ENCODE measurements around the gene EIF4ENIF1. TPM values are rescaled to one million over a fixed set of nuclear protein-coding genes. Genes with fewer than 3 reads are reported as not detected.

Gene EIF4ENIF1
- total RNA-seq, 2 experiments from 2014 or later: 9.4 to 10.6 TPM

DNA sequence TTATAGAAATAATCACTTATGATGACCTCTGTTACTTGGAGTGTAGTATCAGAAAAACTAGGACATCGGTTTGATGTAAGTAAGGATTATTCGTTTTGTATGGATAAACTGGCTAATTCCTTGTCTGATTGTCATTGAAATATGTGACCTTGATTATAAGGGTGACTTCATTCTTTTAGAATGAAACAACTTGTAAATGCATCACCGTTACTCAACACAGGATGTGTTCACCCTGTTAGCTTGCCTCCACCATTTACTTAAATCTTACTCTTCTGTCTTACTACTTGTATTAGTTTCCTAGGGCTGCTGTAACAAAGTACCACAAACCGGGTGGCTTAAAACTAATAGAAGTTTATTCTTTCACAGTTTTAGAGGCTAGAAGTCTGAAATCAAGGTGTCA lies 14.6 kb upstream of the EIF4ENIF1 start:
- TF ChIP-seq, protein P1, sequence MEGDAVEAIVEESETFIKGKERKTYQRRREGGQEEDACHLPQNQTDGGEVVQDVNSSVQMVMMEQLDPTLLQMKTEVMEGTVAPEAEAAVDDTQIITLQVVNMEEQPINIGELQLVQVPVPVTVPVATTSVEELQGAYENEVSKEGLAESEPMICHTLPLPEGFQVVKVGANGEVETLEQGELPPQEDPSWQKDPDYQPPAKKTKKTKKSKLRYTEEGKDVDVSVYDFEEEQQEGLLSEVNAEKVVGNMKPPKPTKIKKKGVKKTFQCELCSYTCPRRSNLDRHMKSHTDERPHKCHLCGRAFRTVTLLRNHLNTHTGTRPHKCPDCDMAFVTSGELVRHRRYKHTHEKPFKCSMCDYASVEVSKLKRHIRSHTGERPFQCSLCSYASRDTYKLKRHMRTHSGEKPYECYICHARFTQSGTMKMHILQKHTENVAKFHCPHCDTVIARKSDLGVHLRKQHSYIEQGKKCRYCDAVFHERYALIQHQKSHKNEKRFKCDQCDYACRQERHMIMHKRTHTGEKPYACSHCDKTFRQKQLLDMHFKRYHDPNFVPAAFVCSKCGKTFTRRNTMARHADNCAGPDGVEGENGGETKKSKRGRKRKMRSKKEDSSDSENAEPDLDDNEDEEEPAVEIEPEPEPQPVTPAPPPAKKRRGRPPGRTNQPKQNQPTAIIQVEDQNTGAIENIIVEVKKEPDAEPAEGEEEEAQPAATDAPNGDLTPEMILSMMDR (IDR thresholded peaks at IDR 0.05): no peak
- Histone ChIP-seq H3K27me3 (ENCODE audit: control insufficient read depth in 1 of 2, insufficient read depth in 2 of 2, low read length in 2 of 2) (no peaks in the 10 kb centered on the region), H3K36me3 (ENCODE audit: insufficient read depth, low read length) (peaks cover 34% of the 10 kb centered on the region), H3K4me1 (ENCODE audit: insufficient read depth, low read length) (peaks cover 43% of the 10 kb centered on the region), H3K4me3 (ENCODE audit: low read length) (no peak overlapping the region), H3K9me3 (ENCODE audit: control insufficient read depth in 1 of 2, insufficient read depth in 1 of 2, low read length in 2 of 2) (peaks cover 0 to 3% of the 10 kb centered on the region in 2 experiments), H3K27ac (ENCODE audit: low read depth in 1 of 2, low read length in 2 of 2) (no peak overlapping the region)
- DNase-seq (no peak), ATAC-seq (ENCODE audit: poor library complexity) (no peak)
- H3K9me3 Mint-ChIP-seq: no peaks in the 10 kb centered on the region
- peaks cover 70% of the 10 kb centered on the region for H3K4me1 Mint-ChIP-seq (ENCODE audit: low read depth)
- H3K27me3 Mint-ChIP-seq: no peaks in the 10 kb centered on the region
- H3K4me3 Mint-ChIP-seq: no peak overlapping the region
- ChIA-PET POLR2A (interaction anchor here (1.1 kb wide), 1 partner anchor 26 kb away, joined by 3 read pairs; no protein-coding TSS in a partner anchor), CTCF (interaction anchor here (0.6 kb wide), 1 partner anchor 30 kb away, joined by 5 read pairs; no protein-coding TSS in a partner anchor)
- peaks cover 74% of the 10 kb centered on the region for H3K36me3 Mint-ChIP-seq (ENCODE audit: low read depth)
- intact Hi-C loops (cut with DNase I, micrococcal nuclease): no loop called here
- no peak overlapping the region for H3K27ac Mint-ChIP-seq

DNA sequence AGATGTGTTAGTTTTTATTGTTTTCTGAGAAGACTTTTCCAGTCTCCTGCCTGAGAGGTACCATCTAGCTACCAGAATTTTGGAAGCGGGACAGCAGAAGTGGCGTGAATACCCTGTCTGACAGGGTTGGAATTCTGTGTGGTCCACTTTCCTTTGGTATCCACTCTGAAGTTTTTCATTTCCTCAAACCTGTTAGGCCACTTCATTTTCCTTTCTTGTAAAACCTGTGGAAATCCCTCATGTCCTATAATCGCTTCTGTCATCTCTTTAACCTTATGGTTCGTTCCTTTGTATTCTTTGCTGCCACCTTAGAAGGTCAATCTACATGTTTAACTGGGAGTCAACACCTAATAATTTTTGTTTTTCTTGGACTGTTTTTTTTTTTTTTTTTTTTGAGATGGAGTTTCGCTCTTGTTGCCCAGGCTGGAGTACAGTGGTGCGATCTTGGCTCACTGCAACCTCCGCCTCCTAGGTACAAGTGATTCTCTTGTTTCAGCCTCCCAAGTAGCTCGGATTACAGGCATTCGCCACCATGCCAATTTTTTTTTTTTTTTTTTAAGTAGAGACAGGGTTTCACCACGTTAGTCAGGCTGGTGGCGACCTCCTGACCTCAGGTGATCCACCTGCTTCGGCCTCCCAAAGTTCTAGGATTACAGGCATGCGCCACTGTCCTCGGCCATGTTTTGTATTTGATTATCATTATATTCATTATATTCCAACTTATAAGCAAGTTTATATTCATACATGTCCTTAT lies 13.7 kb upstream of the EIF4ENIF1 start:
- Histone ChIP-seq H3K27me3 (ENCODE audit: control insufficient read depth in 1 of 2, insufficient read depth in 2 of 2, low read length in 2 of 2) (no peaks in the 10 kb centered on the region), H3K36me3 (ENCODE audit: insufficient read depth, low read length) (peaks cover 29% of the 10 kb centered on the region), H3K27ac (ENCODE audit: low read depth in 1 of 2, low read length in 2 of 2) (no peak overlapping the region), H3K4me3 (ENCODE audit: low read length) (no peak overlapping the region), H3K4me1 (ENCODE audit: insufficient read depth, low read length) (peaks cover 52% of the 10 kb centered on the region), H3K9me3 (ENCODE audit: control insufficient read depth in 1 of 2, insufficient read depth in 1 of 2, low read length in 2 of 2) (peaks cover 0 to 3% of the 10 kb centered on the region in 2 experiments)
- no peaks in the 10 kb centered on the region for H3K9me3 Mint-ChIP-seq
- intact Hi-C loops (cut with DNase I, micrococcal nuclease): no loop called here
- no peak for DNase-seq
- H3K27ac Mint-ChIP-seq: no peak overlapping the region
- H3K27me3 Mint-ChIP-seq: no peaks in the 10 kb centered on the region
- peaks cover 70% of the 10 kb centered on the region for H3K4me1 Mint-ChIP-seq (ENCODE audit: low read depth)
- ATAC-seq (ENCODE audit: poor library complexity): no peak
- H3K4me3 Mint-ChIP-seq: no peak overlapping the region
- POLR2A ChIA-PET: no interaction called here
- CTCF ChIA-PET: interaction anchor here (0.7 kb wide), 1 partner anchor 66 kb away, joined by 4 read pairs; no protein-coding TSS in a partner anchor
- TF ChIP-seq, protein P1 (IDR thresholded peaks at IDR 0.05): no peak
- H3K36me3 Mint-ChIP-seq (ENCODE audit: low read depth): peaks cover 74% of the 10 kb centered on the region

DNA sequence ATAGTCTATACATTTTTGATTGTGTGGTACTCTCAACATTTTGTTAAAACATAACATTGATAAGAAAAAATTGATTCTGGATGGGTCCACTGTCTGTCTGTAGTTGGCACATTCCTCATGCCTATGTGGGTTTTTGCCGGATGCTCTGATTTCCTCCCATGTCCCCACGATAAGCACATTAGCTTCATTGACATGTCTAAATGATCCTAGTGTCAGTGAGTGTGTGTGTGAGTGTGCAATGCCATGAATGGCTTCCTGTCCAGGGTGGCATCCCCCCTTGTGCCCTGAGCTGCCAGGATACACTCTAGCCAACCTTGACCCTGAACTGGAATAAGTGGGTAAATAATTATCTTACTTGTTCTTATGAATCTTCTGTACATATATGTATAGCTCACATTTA lies 12.1 kb upstream of the EIF4ENIF1 start:
- POLR2A ChIA-PET: interaction anchor here (1.3 kb wide), 1 partner anchor 11 kb away, joined by 4 read pairs; no protein-coding TSS in a partner anchor
- peaks cover 25% of the 10 kb centered on the region for H3K36me3 ChIP-seq (ENCODE audit: insufficient read depth, low read length)
- H3K9me3 ChIP-seq (ENCODE audit: control insufficient read depth in 1 of 2, insufficient read depth in 1 of 2, low read length in 2 of 2): no peaks in the 10 kb centered on the region
- ATAC-seq (ENCODE audit: poor library complexity) (no peak), DNase-seq (no peak)
- H3K4me1 ChIP-seq (ENCODE audit: insufficient read depth, low read length): peaks cover 63% of the 10 kb centered on the region
- Mint-ChIP-seq H3K4me1 (ENCODE audit: low read depth) (peaks cover 69% of the 10 kb centered on the region), H3K9me3 (no peaks in the 10 kb centered on the region), H3K36me3 (ENCODE audit: low read depth) (peaks cover 70% of the 10 kb centered on the region), H3K4me3 (peak overlapping the region; percentile 5), H3K27ac (peak overlapping the region; percentile 40), H3K27me3 (no peaks in the 10 kb centered on the region)
- no peak overlapping the region for H3K27ac ChIP-seq (ENCODE audit: low read depth in 1 of 2, low read length in 2 of 2)
- intact Hi-C loops (cut with DNase I, micrococcal nuclease): no loop called here
- CTCF ChIA-PET: no interaction called here
- no peak overlapping the region for H3K4me3 ChIP-seq (ENCODE audit: low read length)
- H3K27me3 ChIP-seq (ENCODE audit: control insufficient read depth in 1 of 2, insufficient read depth in 2 of 2, low read length in 2 of 2): no peaks in the 10 kb centered on the region
- TF ChIP-seq, protein P1 (IDR thresholded peaks at IDR 0.05): no peak
